HuH-7 (cell line): ENCODE results near the gene TMEM132E.

Experiments
- DNase-seq: peaks from one replicate; pipeline ENCODE4 v3.0.0; 2011; ENCODE audit warnings: low spot score

TMEM132E gene

DNA sequence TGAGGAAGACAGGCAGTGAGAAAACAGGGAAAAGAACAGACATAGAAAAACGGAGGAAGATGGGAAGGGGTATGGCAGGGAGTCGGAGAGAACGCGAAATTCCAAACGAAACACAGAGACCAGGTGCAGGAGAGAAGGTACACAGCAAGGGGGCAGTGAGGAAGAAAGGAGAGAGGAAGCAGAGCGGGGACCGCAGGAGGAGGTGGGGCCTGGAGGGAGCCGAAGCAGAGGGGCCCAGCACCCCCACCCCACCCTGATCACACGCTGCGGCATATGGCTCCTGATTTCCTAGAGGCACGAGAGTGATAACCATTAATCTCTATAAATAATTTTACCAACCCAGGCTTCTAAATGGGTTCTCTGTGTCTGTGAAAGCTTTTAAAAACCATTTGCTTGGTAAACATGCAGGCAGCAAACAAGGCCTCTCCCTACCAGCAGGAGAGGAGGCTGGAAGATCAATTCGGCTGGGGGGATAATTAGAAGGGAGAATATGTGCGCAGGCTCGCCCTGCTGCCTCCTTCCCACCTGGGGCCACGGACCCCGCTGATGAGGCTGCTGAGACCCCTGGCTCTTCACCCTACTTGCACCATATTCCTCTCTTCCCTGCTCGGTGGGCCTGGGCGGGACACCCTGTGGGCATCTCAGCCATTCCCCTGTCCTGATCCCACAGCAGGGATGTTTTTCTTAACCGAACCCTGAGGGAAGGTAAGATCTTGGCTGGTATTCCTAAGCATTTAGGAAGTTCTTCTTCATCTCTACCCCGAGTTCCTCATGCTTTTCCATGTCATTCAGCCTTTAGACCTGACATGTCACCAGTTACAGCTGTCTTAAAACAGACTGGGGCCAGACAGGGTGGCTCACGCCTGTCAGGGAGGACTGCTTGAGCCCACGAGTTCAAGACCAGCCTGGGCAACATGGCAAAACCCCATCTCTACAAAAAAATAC lies 86.7 kb downstream of the TMEM132E start:
- DNase-seq: no peak

DNA sequence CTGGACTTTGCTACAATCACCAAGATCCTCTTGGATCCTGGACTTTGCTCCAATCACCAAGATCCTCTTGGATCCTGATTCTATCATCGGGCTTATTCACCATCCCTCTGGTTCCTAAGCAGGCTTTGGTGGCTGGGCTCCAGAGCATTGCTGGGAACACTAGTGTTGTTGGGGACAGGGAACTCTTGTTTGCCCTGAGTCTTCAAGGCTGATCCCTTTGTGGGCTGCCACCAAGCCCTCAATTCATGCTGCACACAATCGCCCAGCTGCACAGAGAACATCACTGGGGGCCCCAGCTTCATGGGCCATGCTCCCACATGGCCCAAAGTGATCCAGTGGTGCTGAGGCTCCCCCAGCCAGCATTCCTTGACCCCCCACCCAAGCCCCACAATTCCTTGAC lies 88.3 kb downstream of the TMEM132E start:
- DNase-seq: no peak

DNA sequence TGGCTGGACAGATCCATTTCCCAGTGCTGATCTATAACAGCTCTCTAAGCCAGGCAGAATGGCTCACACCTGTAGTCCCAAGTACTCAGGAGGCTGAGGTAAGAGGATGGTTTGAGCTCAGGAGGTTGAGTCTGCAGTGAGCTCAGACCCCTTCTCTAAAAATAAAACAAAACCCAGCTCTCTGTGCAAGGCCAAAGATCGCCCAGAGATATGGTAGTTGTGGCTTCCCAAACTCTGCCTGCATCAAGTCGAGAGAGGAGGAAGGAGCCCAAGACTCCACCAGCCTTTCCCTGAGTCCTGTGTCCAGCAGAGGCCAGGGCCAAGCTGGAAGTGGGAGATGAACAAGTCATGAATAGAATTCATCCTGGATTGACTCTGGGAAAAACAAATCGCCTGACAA lies 88.8 kb downstream of the TMEM132E start:
- DNase-seq: no peak

DNA sequence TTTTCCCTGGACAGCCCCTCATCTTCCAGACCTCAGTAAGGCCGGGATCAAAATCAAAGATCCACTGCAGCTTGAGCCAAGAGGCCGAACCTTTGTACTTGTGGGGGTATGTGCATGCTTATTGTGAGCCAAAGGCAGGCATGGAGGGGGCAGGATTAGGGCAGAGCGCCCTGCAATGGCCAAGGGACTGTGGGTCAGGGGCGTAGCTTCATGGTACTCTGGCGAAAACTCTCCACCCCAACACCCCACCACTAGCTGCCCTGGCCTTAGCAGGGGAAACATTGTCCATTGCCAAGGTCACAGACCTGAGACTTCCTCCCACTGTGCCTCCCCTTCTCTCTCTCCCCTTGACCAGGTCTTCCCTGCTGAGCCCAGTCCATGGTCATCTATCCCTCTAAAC lies 90.1 kb downstream of the TMEM132E start:
- no peak for DNase-seq

DNA sequence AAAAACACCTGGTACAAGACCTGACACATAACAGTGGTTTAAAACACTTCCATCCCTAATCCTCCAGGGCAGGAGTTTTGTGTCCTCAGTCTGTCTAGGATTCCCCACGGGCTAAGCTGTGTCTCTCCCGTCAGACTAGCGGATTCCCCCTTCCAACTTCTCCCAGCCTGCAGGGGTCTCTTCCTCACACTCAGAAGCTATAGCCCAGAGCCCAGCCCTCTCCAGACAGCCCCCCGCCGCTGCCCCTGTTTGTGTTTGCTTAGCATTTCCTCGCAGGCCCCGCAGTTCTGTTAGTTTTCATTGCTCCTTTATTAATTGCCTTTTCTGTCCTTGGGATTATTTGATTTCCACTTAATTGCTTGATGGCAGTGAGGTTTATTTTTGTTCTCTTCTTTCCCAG lies 91.2 kb downstream of the TMEM132E start:
- DNase-seq: no peak

DNA sequence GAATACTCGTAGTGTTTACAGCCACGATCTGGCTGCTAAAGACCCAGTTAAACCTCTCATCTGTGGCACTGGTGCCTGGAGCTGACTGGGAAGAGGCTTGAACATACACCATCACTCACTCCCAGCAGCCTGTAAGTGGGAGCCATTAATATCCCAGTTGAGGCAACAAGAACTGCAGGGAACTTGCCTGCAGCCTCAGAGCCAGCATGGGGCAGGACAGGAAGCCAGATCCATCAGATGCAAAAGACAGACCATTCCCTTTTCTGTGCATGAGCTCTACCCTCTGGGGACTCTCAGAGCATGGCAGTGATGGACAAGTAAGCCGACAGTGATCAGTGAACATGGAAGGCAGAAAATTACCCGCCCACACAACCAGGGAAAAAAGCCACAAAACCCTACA lies 91.8 kb downstream of the TMEM132E start:
- DNase-seq: no peak

DNA sequence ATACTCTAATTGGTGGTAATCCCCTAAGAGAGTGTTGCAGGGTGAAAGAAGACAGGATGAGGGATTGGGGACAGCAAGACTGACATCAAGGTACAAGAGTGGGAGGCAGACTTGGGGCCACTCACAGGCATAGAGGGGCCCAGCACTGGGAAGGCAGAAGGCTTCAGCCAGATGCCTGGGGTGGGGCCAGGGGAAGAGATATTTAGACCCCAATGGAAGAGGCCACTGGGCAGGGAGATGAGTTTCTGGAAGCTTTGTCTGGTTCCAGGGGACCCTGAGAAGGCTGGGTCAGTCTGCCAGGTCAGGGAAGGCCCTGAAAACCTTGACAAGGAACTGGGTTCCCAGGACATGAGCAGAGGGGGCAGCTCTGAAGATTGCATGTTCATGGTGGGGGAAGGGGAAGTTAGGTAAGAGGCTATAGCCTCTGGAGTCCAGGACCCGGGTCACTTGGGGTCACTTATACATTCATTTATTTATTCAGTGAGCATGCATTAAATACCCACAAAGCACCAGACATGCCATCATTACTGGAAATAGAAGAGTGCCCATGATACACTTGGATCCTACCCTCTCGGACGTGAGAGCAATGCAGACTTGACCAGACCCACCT lies 92.9 kb downstream of the TMEM132E start:
- DNase-seq: no peak

DNA sequence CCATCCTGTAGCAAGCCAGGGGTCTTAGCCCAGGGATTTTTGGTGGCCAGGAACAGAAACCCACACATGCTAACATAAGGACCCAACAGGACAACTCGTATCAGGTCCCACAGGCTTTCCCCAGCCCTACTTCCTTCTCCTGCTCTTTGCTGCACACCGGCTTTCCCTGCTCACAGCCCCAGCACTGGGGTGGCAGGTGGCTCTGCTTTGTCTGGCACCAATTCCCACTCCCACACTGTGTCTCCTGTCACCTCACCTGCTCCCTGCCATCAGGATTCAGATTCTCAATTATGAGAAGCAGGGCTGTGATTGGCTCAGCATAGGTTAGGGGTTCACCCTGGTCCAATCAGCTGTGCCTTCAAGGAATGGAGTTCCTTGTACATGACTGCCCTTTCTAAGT lies 94.1 kb downstream of the TMEM132E start:
- DNase-seq: no peak

DNA sequence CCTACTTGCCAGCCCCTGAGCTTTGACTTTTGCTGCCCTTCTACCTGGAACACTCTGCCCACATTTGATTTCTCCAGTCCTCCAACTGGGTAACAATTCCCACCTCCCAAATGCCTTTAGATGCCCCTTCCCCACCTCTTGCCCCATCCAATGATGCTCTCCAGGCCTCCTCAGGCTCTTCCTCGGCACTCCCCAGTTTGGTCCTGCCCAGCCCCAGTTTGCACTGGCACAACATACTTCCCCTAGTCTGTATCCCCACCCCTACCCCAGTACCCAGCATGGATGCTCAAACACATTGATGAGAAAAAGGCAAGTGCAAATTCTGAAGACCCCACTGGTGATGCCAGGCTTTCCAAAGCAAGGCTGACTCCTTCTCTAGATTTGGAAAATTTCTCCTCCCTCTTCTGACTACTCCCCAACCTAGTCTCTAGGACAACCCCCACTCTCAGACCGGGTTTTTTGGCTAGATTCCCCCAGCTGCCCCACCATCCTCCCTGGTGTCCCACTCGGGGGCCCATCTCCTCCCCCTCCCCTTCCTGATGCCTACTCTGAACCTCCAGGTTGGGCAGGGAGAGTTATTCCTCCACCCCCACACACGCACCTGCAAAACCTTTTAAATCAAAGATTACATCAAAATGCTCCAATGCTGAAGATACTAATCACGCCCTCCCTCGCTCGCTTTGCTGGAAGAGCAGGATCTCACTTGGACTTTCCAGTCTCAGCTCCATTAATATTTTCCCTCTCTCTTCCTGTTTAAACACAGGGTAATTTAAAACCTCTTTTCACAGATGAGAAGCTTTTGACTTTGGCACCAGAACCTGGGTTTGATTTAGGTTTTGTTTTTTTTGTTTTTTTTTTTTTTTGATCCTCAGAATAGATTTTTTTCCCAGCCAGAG lies 94.9 kb downstream of the TMEM132E start:
- no peak for DNase-seq

DNA sequence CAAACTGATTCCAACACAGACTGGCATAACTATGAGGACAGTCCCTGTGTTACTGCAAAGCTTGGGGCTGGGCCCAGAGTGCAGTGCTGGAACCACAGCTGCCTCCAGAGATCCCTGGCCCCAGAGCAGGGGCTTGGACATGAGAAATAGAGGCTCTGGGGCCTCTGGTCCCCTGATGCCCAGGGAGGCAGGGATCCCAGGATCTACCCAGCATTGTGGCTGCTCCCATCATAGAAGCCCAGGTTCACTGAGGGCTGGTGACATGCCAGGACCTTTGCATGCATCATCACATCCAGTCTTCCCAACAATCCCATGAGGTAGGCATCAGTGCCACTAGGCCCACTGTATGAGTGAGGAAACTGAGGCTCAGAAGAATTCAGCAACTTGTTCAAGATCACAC lies 95.8 kb downstream of the TMEM132E start:
- DNase-seq: no peak

DNA sequence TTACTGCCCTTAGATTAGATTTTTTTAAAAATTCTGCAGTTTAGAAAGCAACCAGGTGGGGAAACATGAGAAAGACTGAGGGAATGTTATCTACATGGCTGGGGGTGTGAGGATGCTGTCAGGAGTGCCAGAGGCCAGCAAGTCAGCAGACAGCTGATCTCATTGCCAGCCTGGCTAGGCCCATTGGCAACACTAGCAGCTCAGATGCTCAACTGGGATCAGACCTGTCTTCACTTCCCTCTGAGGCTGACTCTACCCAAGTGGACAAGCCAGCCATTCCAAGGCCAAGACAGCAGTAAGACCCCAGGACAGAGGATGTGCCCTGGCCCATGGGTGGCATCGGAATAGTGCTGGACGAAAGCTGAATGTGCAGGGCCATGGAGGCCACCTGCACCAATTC lies 96.2 kb downstream of the TMEM132E start:
- DNase-seq: no peak

DNA sequence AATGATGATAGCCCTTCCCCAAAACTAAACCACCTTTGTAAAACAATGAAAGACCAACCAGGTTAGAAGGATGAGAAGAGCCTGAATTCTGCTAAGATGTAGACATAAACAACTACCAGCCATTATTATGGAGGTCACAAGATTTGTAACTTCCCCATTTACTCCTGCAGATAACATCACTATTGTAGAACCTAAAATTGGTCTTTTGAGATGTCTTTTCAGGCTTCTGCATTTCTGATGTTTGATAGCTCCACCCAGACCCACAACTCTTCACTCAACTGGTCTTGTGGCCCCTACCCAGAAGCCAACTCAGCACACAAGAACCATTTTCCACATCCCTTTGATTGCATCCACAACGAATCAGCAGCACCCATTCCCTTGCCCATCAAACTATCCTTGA lies 100.8 kb downstream of the TMEM132E start:
- no peak for DNase-seq

DNA sequence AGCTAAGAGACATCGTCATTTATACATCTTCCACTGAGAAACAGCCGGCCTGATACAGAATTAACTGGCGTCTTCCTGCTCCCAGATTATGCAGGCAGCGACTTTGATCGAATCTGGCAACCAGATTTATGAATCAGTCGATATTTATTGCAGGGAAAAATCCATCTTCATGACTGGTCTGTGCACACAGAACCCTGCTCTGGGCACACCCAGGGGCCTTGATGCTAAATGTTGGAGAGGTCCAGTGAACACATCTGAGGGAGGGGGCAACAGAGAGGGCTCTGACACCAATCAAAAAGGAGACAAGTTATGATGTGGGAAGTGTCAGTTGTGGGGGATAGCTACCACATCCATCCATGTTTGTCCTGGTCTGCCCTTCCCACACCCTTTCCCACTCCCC lies 102.9 kb downstream of the TMEM132E start:
- no peak for DNase-seq

DNA sequence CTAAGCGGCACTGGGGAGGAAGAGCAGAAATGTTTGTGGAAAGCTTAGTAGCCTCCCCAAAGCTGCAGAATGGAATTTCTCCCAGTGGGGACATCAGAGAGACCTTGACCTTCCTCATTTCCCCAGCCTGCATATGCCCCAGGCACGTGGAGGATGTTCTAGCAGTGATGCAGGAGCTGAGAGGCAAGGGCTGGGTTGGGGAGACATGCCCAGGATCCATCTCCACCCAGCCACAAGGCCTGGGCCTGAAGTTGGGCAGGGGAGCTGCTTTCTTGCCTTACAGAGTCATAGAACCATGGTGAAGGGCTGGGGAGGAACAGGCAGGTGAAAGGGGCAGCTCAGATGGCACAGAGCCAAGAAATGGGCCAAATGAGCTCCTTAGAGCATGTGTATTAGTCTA lies 104.0 kb downstream of the TMEM132E start:
- DNase-seq: no peak
